Measurements from ENCODE around the gene RUFY4.

The RUFY4 gene

GRCh38 chr2:218070587-218070986 is 1.5 kb downstream of the RUFY4 start:
- no peak overlapping the region for H2AFZ ChIP-seq (ENCODE audit: low read depth, low read length)
- no peaks in the 10 kb centered on the region for H3K9me3 ChIP-seq (ENCODE audit: insufficient read depth, low read length, severe bottlenecking)
- peaks cover 4% of the 10 kb centered on the region for H3K4me1 ChIP-seq (ENCODE audit: insufficient read depth, low read length)
- no peaks in the 10 kb centered on the region for H3K27me3 ChIP-seq (ENCODE audit: insufficient read depth, low read length, poor library complexity)
- H3K4me2 ChIP-seq (ENCODE audit: insufficient read depth, low read length), result no peak overlapping the region
- ATAC-seq (ENCODE audit: insufficient read depth, low read depth) (no peak), DNase-seq (no peak)
- no peaks in the 10 kb centered on the region for H3K79me2 ChIP-seq (ENCODE audit: insufficient read depth, low read length)
- TF ChIP-seq, protein P1, sequence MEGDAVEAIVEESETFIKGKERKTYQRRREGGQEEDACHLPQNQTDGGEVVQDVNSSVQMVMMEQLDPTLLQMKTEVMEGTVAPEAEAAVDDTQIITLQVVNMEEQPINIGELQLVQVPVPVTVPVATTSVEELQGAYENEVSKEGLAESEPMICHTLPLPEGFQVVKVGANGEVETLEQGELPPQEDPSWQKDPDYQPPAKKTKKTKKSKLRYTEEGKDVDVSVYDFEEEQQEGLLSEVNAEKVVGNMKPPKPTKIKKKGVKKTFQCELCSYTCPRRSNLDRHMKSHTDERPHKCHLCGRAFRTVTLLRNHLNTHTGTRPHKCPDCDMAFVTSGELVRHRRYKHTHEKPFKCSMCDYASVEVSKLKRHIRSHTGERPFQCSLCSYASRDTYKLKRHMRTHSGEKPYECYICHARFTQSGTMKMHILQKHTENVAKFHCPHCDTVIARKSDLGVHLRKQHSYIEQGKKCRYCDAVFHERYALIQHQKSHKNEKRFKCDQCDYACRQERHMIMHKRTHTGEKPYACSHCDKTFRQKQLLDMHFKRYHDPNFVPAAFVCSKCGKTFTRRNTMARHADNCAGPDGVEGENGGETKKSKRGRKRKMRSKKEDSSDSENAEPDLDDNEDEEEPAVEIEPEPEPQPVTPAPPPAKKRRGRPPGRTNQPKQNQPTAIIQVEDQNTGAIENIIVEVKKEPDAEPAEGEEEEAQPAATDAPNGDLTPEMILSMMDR (IDR thresholded peaks at IDR 0.05; ENCODE audit: borderline replicate concordance, extremely low read depth, low read length, poor library complexity, severe bottlenecking), result no peak
- no peak for TF ChIP-seq EZH2 (IDR thresholded peaks at IDR 0.05; ENCODE audit: borderline replicate concordance, low read depth, low read length, severe bottlenecking)
- H3K36me3 ChIP-seq (ENCODE audit: insufficient read depth, low read length), result no peaks in the 10 kb centered on the region
- no peak overlapping the region for H3K27ac ChIP-seq (ENCODE audit: low read length)
- no peak overlapping the region for H3K9ac ChIP-seq (ENCODE audit: low read depth, low read length)
- H3K4me3 ChIP-seq (ENCODE audit: low read depth in 1 of 2, low read length in 2 of 2), result no peak overlapping the region
- H4K20me1 ChIP-seq (ENCODE audit: insufficient read depth, low read length), result peaks cover 3% of the 10 kb centered on the region

DNA sequence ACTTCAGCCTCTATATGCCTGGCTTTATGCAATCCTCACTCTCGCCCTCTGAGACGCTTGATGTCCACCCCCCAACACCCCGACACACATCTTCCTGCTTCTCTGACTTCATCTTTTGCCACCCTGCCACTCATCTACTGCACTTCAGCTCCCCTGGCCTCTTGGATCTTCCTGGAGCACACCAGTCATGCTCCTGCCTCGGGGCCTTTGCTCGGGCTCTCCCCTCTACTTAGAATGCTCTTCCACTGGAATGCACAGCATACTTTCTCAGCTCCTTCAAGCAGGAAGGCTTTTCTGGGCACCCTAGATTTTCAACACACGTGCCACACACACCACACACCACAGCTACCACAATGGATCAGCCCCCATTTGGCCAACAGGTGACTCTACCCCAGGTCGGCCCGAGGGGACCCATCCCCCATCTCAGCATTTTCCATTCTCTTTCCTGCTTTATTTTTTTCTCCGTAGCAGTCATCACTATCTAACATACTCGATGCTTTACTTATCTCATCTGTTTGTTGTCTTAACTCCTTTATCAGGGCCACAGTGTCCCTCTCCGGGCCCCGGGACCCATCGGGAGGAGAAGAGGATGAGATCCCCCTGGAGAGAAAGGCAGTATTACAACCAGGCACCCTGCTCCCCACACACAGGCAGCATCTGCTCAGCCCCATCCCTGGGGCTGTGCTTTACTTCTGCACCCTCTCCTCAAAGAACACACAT is 2.3 kb downstream of the RUFY4 start:
- no peak overlapping the region for H3K27ac ChIP-seq (ENCODE audit: low read length)
- no peak overlapping the region for H3K4me2 ChIP-seq (ENCODE audit: insufficient read depth, low read length)
- no peaks in the 10 kb centered on the region for H3K36me3 ChIP-seq (ENCODE audit: insufficient read depth, low read length)
- DNase-seq, result no peak
- H3K27me3 ChIP-seq (ENCODE audit: insufficient read depth, low read length, poor library complexity), result no peaks in the 10 kb centered on the region
- peaks cover 4% of the 10 kb centered on the region for H3K4me1 ChIP-seq (ENCODE audit: insufficient read depth, low read length)
- no peak overlapping the region for H3K9ac ChIP-seq (ENCODE audit: low read depth, low read length)
- no peak for ATAC-seq (ENCODE audit: insufficient read depth, low read depth)
- TF ChIP-seq, protein P1 (IDR thresholded peaks at IDR 0.05; ENCODE audit: borderline replicate concordance, extremely low read depth, low read length, poor library complexity, severe bottlenecking), result no peak
- no peak for TF ChIP-seq EZH2 (IDR thresholded peaks at IDR 0.05; ENCODE audit: borderline replicate concordance, low read depth, low read length, severe bottlenecking)
- no peak overlapping the region for H3K4me3 ChIP-seq (ENCODE audit: low read depth in 1 of 2, low read length in 2 of 2)
- no peaks in the 10 kb centered on the region for H3K79me2 ChIP-seq (ENCODE audit: insufficient read depth, low read length)
- H4K20me1 ChIP-seq (ENCODE audit: insufficient read depth, low read length), result peaks cover 3% of the 10 kb centered on the region
- H2AFZ ChIP-seq (ENCODE audit: low read depth, low read length), result no peak overlapping the region
- H3K9me3 ChIP-seq (ENCODE audit: insufficient read depth, low read length, severe bottlenecking), result no peaks in the 10 kb centered on the region

DNA sequence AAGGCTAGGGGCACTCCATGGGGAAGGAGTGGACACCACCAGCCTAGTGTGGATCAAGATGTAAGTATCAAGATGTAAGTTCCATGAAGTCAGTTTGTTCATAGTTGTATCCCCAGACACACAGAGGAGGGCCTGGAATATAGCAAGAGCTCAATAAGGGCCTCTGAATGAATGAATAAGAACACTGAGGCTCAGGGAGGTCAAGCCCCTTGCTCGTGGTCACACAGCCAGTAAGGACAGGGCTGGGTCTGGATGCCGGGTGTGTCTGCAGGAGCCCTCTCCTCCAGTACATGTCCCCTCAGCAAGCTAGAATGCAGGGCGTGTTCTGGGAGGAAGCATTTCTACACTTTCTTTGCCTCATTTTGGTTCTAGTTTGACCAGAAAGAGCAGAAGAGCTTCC is 2.9 kb downstream of the RUFY4 start:
- DNase-seq (no peak), ATAC-seq (ENCODE audit: insufficient read depth, low read depth) (no peak)
- H3K9me3 ChIP-seq (ENCODE audit: insufficient read depth, low read length, severe bottlenecking), result no peaks in the 10 kb centered on the region

More for the DNA sequence above, 2.9 kb downstream of the RUFY4 start:
- H2AFZ ChIP-seq (ENCODE audit: low read depth, low read length), result no peak overlapping the region
- no peak overlapping the region for H3K4me2 ChIP-seq (ENCODE audit: insufficient read depth, low read length)
- H3K27ac ChIP-seq (ENCODE audit: low read length), result no peak overlapping the region
- no peaks in the 10 kb centered on the region for H3K36me3 ChIP-seq (ENCODE audit: insufficient read depth, low read length)
- no peak overlapping the region for H3K9ac ChIP-seq (ENCODE audit: low read depth, low read length)
- no peak overlapping the region for H3K4me3 ChIP-seq (ENCODE audit: low read depth in 1 of 2, low read length in 2 of 2)
- no peaks in the 10 kb centered on the region for H3K79me2 ChIP-seq (ENCODE audit: insufficient read depth, low read length)
- H4K20me1 ChIP-seq (ENCODE audit: insufficient read depth, low read length), result peaks cover 3% of the 10 kb centered on the region
- no peak for TF ChIP-seq EZH2 (IDR thresholded peaks at IDR 0.05; ENCODE audit: borderline replicate concordance, low read depth, low read length, severe bottlenecking)
- TF ChIP-seq, protein P1 (IDR thresholded peaks at IDR 0.05; ENCODE audit: borderline replicate concordance, extremely low read depth, low read length, poor library complexity, severe bottlenecking), result no peak
- H3K27me3 ChIP-seq (ENCODE audit: insufficient read depth, low read length, poor library complexity), result no peaks in the 10 kb centered on the region
- peaks cover 4% of the 10 kb centered on the region for H3K4me1 ChIP-seq (ENCODE audit: insufficient read depth, low read length)

All from DND-41 (cell line).